Large intestine (tissue), 3 donors: ENCODE results near the gene WWP2. TPM values are rescaled to one million over a fixed set of nuclear protein-coding genes. Genes with fewer than 3 reads are reported as not detected.
"Not testable (repeated sequence)": the region's sequence is repeated elsewhere in the genome, so short reads cannot be mapped to it uniquely, and the experiment has no call there.

Experiments used
- DNase-seq, 2 donors: peaks; one replicate each; pipeline versions ENCODE4 v3.0.0 to v3.0.0-alpha.2; 2013
- H3K27ac ChIP-seq: one replicate; pipeline ENCODE4 v1.5.1; 2013; ENCODE audit warnings: low read length
- H3K27me3 ChIP-seq: 2 replicates; pipeline ENCODE4 v1.6.1; 2013; ENCODE audit warnings: low read length; ENCODE audit not compliant: control insufficient read depth, insufficient read depth
- H3K36me3 ChIP-seq: 2 replicates; pipeline ENCODE4 v1.6.1; 2013; ENCODE audit warnings: low read length; ENCODE audit not compliant: control insufficient read depth, insufficient read depth
- H3K4me1 ChIP-seq: one replicate; pipeline ENCODE4 v1.6.1; 2013; ENCODE audit warnings: low read length; ENCODE audit not compliant: control insufficient read depth, insufficient read depth
- H3K4me3 ChIP-seq: one replicate; pipeline ENCODE4 v1.5.1; 2013; ENCODE audit warnings: low read length
- H3K9me3 ChIP-seq: one replicate; pipeline ENCODE4 v1.6.1; 2013; ENCODE audit warnings: mild to moderate bottlenecking, low read depth, low read length, moderate library complexity; ENCODE audit not compliant: control insufficient read depth
- WGBS: methylation state at CpG from one replicate; pipeline ENCODE4 v1.1.5; 2013; ENCODE audit warnings: low lambda C conversion rate; ENCODE audit not compliant: insufficient coverage; 5-methylcytosine and 5-hydroxymethylcytosine counted together
- polyA plus RNA-seq: library from polyadenylated mRNA; unstranded; fragments of 120-200 nt; gene quantifications from one replicate; pipeline ENCODE4 v1.2.1, GENCODE V29; 2013

Gene WWP2
- polyA plus RNA-seq, 1 donor: 40.4 TPM

GRCh38 chr16:69840975-69841374 lies 78.8 kb downstream of the WWP2 start:
- no CpG with 5 or more reads among the region's 2 CpGs for WGBS
- no peak for DNase-seq
- no peak overlapping the region for H3K4me3 ChIP-seq
- H3K36me3 ChIP-seq: peaks cover 44% of the 10 kb centered on the region
- peaks cover 26% of the 10 kb centered on the region for H3K4me1 ChIP-seq
- no peaks in the 10 kb centered on the region for H3K9me3 ChIP-seq
- H3K27me3 ChIP-seq: no peaks in the 10 kb centered on the region
- H3K27ac ChIP-seq: no peak overlapping the region

GRCh38 chr16:69844441-69844840 lies 82.3 kb downstream of the WWP2 start:
- Histone ChIP-seq H3K9me3 (no peaks in the 10 kb centered on the region), H3K4me1 (peaks cover 19% of the 10 kb centered on the region), H3K27ac (no peak overlapping the region), H3K36me3 (peaks cover 46% of the 10 kb centered on the region), H3K4me3 (no peak overlapping the region), H3K27me3 (no peaks in the 10 kb centered on the region)
- no peak for DNase-seq
- 85% methylated on average over 2 of the region's 8 CpGs for WGBS

GRCh38 chr16:69845181-69845580 lies 83.0 kb downstream of the WWP2 start:
- Histone ChIP-seq H3K36me3 (peaks cover 46% of the 10 kb centered on the region), H3K4me1 (peaks cover 11% of the 10 kb centered on the region), H3K27me3 (no peaks in the 10 kb centered on the region), H3K27ac (no peak overlapping the region), H3K4me3 (no peak overlapping the region), H3K9me3 (no peaks in the 10 kb centered on the region)
- no peak for DNase-seq
- WGBS: no CpG with 5 or more reads among the region's 6 CpGs

- Histone ChIP-seq H3K27me3 (no peaks in the 10 kb centered on the region), H3K36me3 (peaks cover 32% of the 10 kb centered on the region), H3K9me3 (no peaks in the 10 kb centered on the region), H3K4me3 (no peak overlapping the region), H3K4me1 (no peaks in the 10 kb centered on the region), H3K27ac (no peak overlapping the region)
- WGBS: 100% methylated on average over 2 of the region's 5 CpGs
- DNase-seq: no peak
Observed at GRCh38 chr16:69847643-69848042, 85.5 kb downstream of the WWP2 start.

GRCh38 chr16:69848637-69849545 lies 86.8 kb downstream of the WWP2 start:
- no peaks in the 10 kb centered on the region for H3K9me3 ChIP-seq
- H3K4me3 ChIP-seq: no peak overlapping the region
- H3K27me3 ChIP-seq: no peaks in the 10 kb centered on the region
- no peaks in the 10 kb centered on the region for H3K4me1 ChIP-seq
- WGBS: no CpG with 5 or more reads among the region's 8 CpGs
- peak overlapping the region; percentile 8 for H3K27ac ChIP-seq
- peaks cover 26% of the 10 kb centered on the region for H3K36me3 ChIP-seq
- peak in 1 of 2 donors; percentile 34 for DNase-seq

- WGBS: 90% methylated on average over 4 of the region's 13 CpGs
- no peaks in the 10 kb centered on the region for H3K4me1 ChIP-seq
- no peak for DNase-seq
- H3K27ac ChIP-seq: no peak overlapping the region
- H3K9me3 ChIP-seq: no peaks in the 10 kb centered on the region
- H3K36me3 ChIP-seq: peaks cover 10% of the 10 kb centered on the region
- H3K4me3 ChIP-seq: no peak overlapping the region
- H3K27me3 ChIP-seq: no peaks in the 10 kb centered on the region
Observed at GRCh38 chr16:69851491-69852240, 89.5 kb downstream of the WWP2 start.

GRCh38 chr16:69852815-69853214 lies 90.7 kb downstream of the WWP2 start:
- H3K9me3 ChIP-seq: no peaks in the 10 kb centered on the region
- no peak overlapping the region for H3K27ac ChIP-seq
- H3K27me3 ChIP-seq: no peaks in the 10 kb centered on the region
- DNase-seq: no peak
- peaks cover 10% of the 10 kb centered on the region for H3K36me3 ChIP-seq
- no peaks in the 10 kb centered on the region for H3K4me1 ChIP-seq
- H3K4me3 ChIP-seq: no peak overlapping the region
- WGBS: no CpG with 5 or more reads among the region's 4 CpGs

- WGBS: 94% methylated on average over 2 of the region's 6 CpGs
- H3K9me3 ChIP-seq: no peaks in the 10 kb centered on the region
- peaks cover 10% of the 10 kb centered on the region for H3K36me3 ChIP-seq
- H3K27me3 ChIP-seq: no peaks in the 10 kb centered on the region
- no peak for DNase-seq
- H3K4me3 ChIP-seq: no peak overlapping the region
- H3K27ac ChIP-seq: no peak overlapping the region
- H3K4me1 ChIP-seq: peaks cover 4% of the 10 kb centered on the region
Observed at GRCh38 chr16:69853481-69853880, 91.3 kb downstream of the WWP2 start.

GRCh38 chr16:69854776-69855175 lies 92.6 kb downstream of the WWP2 start:
- not testable (repeated sequence) for H3K27me3 ChIP-seq, H3K36me3 ChIP-seq, H3K9me3 ChIP-seq, H3K27ac ChIP-seq, DNase-seq, H3K4me3 ChIP-seq
- H3K4me1 ChIP-seq: peaks cover 14% of the 10 kb centered on the region
- 100% methylated on average over 1 of the region's 5 CpGs for WGBS

GRCh38 chr16:69855592-69855991 lies 93.5 kb downstream of the WWP2 start:
- H3K9me3 ChIP-seq: no peaks in the 10 kb centered on the region
- no peak overlapping the region for H3K4me3 ChIP-seq
- H3K27me3 ChIP-seq: no peaks in the 10 kb centered on the region
- peaks cover 14% of the 10 kb centered on the region for H3K4me1 ChIP-seq
- peaks cover 6% of the 10 kb centered on the region for H3K36me3 ChIP-seq
- no peak overlapping the region for H3K27ac ChIP-seq
- no peak for DNase-seq
- WGBS: 100% methylated on average over 1 of the region's 2 CpGs
